ENCODE results near the gene RUNDC1.
A peak's percentile ranks its signal among the peaks of the same experiment; 100 is the strongest.

DNA sequence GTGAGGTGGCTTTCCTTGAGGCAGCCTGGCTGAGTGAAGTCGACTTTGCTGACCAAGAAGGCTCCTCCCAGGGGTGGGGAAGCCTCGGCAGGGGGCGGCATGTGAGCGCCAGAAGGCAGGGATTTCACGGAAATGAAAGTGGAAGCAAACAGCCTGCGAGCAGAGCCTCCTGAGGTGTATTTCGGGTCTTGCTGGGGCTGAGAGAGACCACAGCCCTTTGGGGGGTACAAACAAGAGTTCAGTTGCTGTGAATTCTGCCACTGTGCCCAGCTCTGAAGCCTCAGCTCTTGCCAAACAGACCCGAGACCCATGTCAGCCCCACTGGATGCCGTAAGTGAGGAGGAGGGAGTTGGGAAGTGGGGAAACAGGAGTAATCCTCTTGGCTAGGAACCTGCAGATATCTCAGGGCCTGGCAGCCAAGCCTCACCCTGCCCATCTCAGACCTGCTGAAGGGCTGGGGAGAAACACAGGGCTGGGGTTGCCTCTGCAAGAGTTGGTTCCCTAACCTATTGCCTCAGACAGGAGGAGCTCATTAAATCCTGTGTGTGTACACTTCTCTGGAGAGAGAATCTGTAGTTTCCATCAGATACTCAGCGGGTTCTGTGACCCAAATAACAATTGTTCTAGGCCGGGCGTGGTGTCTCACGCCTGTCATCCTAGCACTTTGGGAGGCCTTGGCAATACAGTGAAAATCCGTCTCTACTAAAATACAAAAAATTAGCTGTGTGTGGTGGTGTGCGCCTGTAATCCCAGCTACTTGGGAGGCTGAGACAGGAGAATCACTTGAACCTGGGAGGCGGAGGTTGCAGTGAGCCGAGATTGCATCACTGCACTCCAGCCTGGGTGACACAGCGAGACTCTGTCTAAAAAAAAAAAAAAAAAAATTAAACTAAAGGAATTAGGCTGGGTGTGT is 26.5 kb downstream of the RUNDC1 start, which contains the start of gene IFI35:
- TF ChIP-seq, protein P1, sequence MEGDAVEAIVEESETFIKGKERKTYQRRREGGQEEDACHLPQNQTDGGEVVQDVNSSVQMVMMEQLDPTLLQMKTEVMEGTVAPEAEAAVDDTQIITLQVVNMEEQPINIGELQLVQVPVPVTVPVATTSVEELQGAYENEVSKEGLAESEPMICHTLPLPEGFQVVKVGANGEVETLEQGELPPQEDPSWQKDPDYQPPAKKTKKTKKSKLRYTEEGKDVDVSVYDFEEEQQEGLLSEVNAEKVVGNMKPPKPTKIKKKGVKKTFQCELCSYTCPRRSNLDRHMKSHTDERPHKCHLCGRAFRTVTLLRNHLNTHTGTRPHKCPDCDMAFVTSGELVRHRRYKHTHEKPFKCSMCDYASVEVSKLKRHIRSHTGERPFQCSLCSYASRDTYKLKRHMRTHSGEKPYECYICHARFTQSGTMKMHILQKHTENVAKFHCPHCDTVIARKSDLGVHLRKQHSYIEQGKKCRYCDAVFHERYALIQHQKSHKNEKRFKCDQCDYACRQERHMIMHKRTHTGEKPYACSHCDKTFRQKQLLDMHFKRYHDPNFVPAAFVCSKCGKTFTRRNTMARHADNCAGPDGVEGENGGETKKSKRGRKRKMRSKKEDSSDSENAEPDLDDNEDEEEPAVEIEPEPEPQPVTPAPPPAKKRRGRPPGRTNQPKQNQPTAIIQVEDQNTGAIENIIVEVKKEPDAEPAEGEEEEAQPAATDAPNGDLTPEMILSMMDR (IDR thresholded peaks at IDR 0.05): peak in 3 of 4 experiments; percentile 51 to 53 (median 52)
- TF ChIP-seq POLR2AphosphoS5 (IDR thresholded peaks at IDR 0.05) (peak; percentile 86), POLR2A (IDR thresholded peaks at IDR 0.05) (peak; percentile 41)
